AG09319 (cell line): ENCODE measurements around the gene ALDOB.

Experiments used
- DNase-seq: peaks from one replicate; pipeline ENCODE4 v3.0.0-alpha.2; 2010; ENCODE audit warnings: low read depth; ENCODE audit errors: extremely low read depth
- CTCF ChIP-seq: IDR thresholded peaks from 2 replicates; pipeline ENCODE4 v1.5.1; 2011; ENCODE audit warnings: low read depth, mild to moderate bottlenecking, inconsistent platforms, low read length, moderate library complexity

Gene ALDOB

GRCh38 chr9:101429736-101430135, 5.8 kb downstream of the ALDOB start:
- DNase-seq, result no peak
- TF ChIP-seq CTCF, result no peak

GRCh38 chr9:101428909-101429308, 6.7 kb downstream of the ALDOB start:
- no peak for DNase-seq
- TF ChIP-seq CTCF, result no peak

GRCh38 chr9:101427957-101428655, 7.5 kb downstream of the ALDOB start:
- no peak for DNase-seq
- no peak for TF ChIP-seq CTCF

- no peak for DNase-seq
- TF ChIP-seq CTCF, result no peak
These were observed 8.2 kb downstream of the ALDOB start for GRCh38 chr9:101427358-101427757.

- DNase-seq, result no peak
- TF ChIP-seq CTCF, result no peak
These were observed 13.9 kb downstream of the ALDOB start for GRCh38 chr9:101421653-101422065.

- no peak for DNase-seq
- TF ChIP-seq CTCF, result no peak
These were observed 15.7 kb downstream of the ALDOB start for GRCh38 chr9:101419863-101420262.

GRCh38 chr9:101418518-101419430, 16.8 kb downstream of the ALDOB start:
- TF ChIP-seq CTCF, result no peak
- DNase-seq, result no peak
